Lower leg skin (tissue), 4 donors: ENCODE measurements around the gene JAK3. TPM values are rescaled to one million over a fixed set of nuclear protein-coding genes. Genes with fewer than 3 reads are reported as not detected.

Experiments
- DNase-seq, 2 donors: peaks; one replicate each; pipeline ENCODE4 v3.0.0-alpha.2; 2019; ENCODE audit warnings: low spot score in 2 of 2
- H3K4me3 ChIP-seq: fragments of 200-600 bp; sonication (generic); 2 replicates; pipeline ENCODE4 v1.5.1; 2017; ENCODE audit warnings: mild to moderate bottlenecking, low read depth; ENCODE audit not compliant: poor library complexity, severe bottlenecking
- CTCF ChIP-seq, 3 donors: fragments of 450-650 bp; IDR thresholded peaks; one replicate each; pipeline ENCODE4 v1.5.1; 2016; ENCODE audit warnings: antibody characterized with exemption in 3 of 3, mild to moderate bottlenecking in 3 of 3, moderate library complexity in 2 of 3
- POLR2A ChIP-seq, 2 donors: fragments of 450-650 bp; IDR thresholded peaks; one replicate each; pipeline ENCODE4 v1.6.1; 2016 to 2017; ENCODE audit warnings: antibody characterized with exemption in 2 of 2, mild to moderate bottlenecking in 1 of 2, moderate library complexity in 1 of 2
- WGBS, 2 donors: methylation state at CpG; one replicate each; pipeline ENCODE4 v1.1.5; 2018; 5-methylcytosine and 5-hydroxymethylcytosine counted together
- intact Hi-C: fragments of 100-400 bp; cut with DNase I; formaldehyde crosslinking; loops from one replicate; pipeline ENCODE4 v1.15.0; 2023; ENCODE audit warnings: low total_unique reads
- total RNA-seq, 4 donors: library from RNA; depleted of rRNA; stranded (reverse); fragments of >200 nt; gene quantifications; one replicate each; pipeline ENCODE4 v1.1.0, GENCODE V29; 2016

Gene JAK3
- total RNA-seq, 4 donors from 2014 or later = 2.1 to 4.0 (median 3.7) TPM

DNA sequence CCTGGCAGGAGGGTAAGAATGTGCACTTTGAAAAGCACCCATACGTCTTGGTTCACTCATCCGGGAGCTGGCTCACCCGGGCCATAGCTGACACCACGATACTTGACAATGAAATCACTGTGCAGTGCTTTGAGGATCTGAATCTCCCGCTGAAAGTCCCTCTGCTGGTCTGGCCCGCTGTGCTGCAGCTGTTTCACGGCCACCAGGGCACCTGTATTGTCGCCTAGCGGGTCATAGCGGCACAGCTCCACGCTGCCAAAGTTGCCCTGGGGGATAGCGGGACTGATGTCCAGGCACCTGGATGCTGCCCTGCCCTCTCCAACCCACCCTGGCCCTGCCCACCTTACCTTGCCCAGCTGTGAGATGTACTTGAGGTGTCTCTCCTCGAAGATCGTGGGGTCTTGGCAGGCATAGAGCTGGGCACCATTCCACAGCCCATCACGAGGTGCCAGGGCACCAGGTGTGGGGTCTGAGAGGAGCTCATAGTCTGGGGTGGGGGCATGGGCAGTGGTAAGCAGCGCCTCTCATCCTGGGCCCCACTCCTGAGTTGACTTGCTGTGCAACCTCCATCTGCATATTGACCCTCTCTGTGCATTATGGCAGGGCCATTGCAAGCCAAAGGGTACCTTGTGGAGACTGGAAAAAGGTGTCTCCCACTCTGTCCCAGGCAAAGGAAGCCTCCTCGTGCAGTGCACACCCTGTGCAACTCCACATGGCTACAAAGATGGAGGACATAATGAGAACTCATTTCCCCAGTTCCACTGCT lies 15.2 kb downstream of the JAK3 start:
- H3K4me3 ChIP-seq = no peak overlapping the region
- intact Hi-C loops = no loop called here
- DNase-seq = no peak
- TF ChIP-seq CTCF (IDR thresholded peaks at IDR 0.05) = no peak
- TF ChIP-seq POLR2A (IDR thresholded peaks at IDR 0.05) = no peak
- 73 to 87% methylated on average over 17 of the region's 17 CpGs for WGBS, 2 donors

- H3K4me3 ChIP-seq = no peak overlapping the region
Measured at GRCh38 chr19:17831419-17831888, 16.3 kb downstream of the JAK3 start.

DNA sequence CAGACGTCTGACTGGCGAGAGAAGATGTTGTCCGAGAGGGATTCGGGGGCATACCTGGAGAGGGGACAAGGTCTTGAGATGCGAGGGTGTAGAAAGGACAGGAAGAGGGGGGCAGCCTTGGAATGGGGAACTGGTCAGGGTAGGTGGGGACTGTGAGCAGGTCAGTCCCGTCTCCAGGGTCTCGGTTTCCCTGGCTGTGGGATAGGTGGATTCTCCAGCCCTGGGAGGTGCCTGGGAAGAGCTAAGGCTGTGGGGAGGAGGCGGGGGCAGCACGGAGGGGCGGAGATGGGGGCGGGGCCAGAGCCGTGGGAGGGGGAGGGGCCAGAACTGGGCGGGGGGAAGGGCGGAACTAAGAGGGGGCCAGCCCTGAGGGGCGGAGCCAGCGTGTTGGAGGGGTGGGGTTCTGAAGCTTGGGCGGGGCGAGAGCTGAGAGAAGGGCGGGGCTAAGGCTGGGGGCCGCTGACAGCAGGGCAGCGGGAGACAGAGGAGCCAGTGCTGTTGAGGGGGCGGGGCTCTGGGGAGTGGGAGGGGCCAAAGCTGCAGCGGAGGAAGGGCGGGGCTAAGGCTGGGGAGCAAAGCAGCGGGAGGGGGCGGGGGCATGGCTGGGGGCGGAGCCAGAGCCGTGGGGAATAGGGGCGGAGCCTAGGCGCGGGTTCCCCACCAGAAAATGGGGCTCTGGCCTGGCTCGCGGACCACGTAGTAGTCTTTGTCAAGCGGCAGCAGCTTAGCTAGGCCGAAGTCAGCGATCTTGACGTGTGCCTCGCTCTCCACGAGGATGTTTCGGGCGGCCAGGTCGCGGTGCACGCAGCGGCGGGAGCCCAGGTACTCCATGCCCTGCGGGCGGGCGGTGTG lies 17.0 kb downstream of the JAK3 start:
- DNase-seq = peak in 1 of 2 donors; percentile 87
- 20 to 25% methylated on average over 24 to 50 of the region's 50 CpGs for WGBS, 2 donors
- intact Hi-C loops = no loop called here
- no peak for TF ChIP-seq CTCF (IDR thresholded peaks at IDR 0.05)
- TF ChIP-seq POLR2A (IDR thresholded peaks at IDR 0.05) = no peak
- H3K4me3 ChIP-seq = no peak overlapping the region

More at GRCh38 chr19:17831419-17831888, 16.3 kb downstream of the JAK3 start:
- no peak for DNase-seq
- intact Hi-C loops = no loop called here
- 46 to 58% methylated on average over 16 to 21 of the region's 25 CpGs for WGBS, 2 donors
- TF ChIP-seq POLR2A (IDR thresholded peaks at IDR 0.05) = no peak
- no peak for TF ChIP-seq CTCF (IDR thresholded peaks at IDR 0.05)

DNA sequence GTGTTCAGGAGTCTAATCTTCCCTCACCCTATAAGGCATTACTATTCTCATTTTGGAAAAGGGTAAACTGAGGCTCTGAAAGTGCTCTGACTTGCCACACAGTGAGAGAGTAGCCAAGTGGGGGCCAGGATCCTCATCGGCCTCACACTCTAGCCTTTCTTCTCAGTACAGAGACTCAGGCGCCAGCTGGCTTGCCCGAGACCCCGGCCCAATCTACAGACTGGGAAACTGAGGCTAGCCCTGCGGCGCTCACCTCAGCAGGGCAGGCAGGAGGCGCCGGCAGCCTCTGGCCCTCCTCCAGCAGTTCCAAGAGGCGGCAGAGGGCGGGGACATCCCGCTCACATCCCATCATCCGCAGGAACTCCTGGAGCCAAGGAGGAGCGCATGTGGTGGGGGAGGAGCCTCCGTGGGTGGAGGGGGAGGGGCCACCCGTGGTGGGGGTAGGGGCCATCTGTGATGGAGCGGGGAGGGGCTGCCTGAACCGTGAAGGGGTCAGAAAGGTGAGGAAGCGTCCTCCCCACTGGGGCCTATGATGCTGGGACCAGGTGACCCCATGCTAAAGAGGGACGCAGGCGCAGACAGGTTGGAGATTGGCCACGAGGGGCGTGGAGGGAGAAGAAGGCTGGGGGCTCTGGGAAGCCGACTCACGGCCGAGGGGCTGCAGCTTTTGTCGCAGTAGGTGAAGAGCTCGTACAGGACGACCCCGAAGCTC lies 17.8 kb downstream of the JAK3 start:
- 23 to 24% methylated on average over 29 of the region's 29 CpGs for WGBS, 2 donors
- intact Hi-C loops = no loop called here
- no peak overlapping the region for H3K4me3 ChIP-seq
- DNase-seq = no peak
- TF ChIP-seq CTCF (IDR thresholded peaks at IDR 0.05) (no peak), POLR2A (IDR thresholded peaks at IDR 0.05) (no peak)

- H3K4me3 ChIP-seq = no peak overlapping the region
- 81 to 91% methylated on average over 13 of the region's 13 CpGs for WGBS, 2 donors
- no peak for TF ChIP-seq POLR2A (IDR thresholded peaks at IDR 0.05)
- TF ChIP-seq CTCF (IDR thresholded peaks at IDR 0.05) = no peak
- intact Hi-C loops = no loop called here
- DNase-seq = no peak
Measured at GRCh38 chr19:17826508-17827056, 21.2 kb downstream of the JAK3 start.
